PC-9 (cell line): ENCODE data around the gene DOC2B.

ENCODE experiments used
- CTCF ChIP-seq: fragments of 200-600 bp; sonication (generic); conservative IDR thresholded peaks from 2 replicates; pipeline ENCODE4 v1.6.1; 2017; ENCODE audit warnings: mixed run types, antibody characterized with exemption, mild to moderate bottlenecking, moderate library complexity
- EZH2 ChIP-seq: fragments of 200-600 bp; sonication (generic); IDR thresholded peaks from 2 replicates; pipeline ENCODE4 v1.8.0; 2017; ENCODE audit warnings: antibody characterized with exemption, low read depth

DNA sequence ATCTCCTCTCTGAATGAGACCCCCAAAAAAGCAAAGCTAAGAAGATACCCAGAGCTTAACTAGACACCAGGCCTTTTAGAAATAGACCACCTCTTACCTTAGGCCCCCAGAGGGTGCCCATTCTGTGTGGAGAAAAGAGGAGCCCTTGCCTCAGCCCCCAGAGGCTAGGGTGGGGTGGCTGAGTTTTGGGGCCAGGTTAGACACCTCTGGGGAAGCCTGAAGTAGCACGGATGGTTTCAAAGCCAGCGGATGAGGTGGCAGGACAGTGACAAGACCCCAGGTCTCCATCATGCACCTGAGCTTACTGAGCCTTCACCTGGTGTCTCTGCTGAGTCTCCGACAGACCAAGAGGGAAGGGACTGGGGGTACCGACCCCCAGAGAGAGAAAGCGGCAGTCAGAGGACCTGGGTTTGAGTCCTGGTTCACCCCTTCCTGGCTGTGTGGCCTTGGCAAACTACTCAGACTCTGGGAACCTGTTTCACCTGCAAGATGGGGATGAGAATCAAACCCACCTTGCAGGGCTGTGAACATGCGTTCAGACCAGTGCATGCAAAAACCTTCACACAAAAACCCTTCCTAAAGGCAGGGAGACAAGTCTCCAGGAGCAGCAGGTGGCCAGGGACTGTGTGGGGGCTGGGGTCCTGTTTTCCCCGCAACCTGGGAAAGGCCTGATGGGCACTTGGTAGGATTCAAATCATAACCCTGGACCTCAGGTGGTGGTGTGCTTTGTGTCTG lies 36.3 kb downstream of the DOC2B start:
- no peak for TF ChIP-seq CTCF
- TF ChIP-seq EZH2: no peak
